GM18508 (cell line): ENCODE results near the gene DPYSL5.

Source experiments
- ATAC-seq: cut with Tn5 transposase; IDR thresholded peaks from one replicate; pipeline ENCODE4 v1.9.1; 2021; ENCODE audit warnings: moderate number of reproducible peaks; ENCODE audit not compliant: insufficient read depth, unreplicated experiment

DPYSL5 gene

DNA sequence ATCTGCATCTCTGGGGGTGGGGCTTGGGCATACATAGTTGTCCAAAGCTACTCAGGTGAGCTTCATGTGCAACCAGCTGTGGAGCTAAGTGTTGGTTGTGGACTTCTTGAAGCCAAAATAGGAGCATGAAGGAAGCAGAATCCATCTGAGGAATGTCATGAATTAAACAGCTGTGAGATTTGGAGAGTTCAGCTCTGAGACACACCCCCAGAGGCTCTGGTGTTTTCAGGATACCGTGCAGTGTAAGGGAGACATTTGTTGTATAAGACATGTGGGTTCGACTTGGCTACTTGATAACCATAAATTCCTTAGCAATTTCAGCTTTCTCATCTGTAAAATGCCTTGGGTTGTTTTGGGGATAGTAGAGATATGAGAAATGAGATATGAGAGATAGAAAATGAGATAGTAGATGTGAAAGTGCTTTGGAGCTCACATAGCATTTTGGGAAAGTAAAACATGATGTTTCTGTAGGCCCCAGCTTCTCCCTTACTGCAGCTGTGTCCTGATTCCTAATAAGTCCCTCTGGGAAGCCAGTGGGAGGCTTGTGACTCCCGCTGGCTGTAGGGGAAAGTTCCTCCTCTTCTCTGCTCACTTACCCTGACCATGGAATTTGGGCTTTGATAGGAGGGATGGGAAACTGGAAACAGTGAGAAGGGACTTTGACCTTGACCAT, 50.0 kb downstream of the DPYSL5 start:
- ATAC-seq, result no peak

DNA sequence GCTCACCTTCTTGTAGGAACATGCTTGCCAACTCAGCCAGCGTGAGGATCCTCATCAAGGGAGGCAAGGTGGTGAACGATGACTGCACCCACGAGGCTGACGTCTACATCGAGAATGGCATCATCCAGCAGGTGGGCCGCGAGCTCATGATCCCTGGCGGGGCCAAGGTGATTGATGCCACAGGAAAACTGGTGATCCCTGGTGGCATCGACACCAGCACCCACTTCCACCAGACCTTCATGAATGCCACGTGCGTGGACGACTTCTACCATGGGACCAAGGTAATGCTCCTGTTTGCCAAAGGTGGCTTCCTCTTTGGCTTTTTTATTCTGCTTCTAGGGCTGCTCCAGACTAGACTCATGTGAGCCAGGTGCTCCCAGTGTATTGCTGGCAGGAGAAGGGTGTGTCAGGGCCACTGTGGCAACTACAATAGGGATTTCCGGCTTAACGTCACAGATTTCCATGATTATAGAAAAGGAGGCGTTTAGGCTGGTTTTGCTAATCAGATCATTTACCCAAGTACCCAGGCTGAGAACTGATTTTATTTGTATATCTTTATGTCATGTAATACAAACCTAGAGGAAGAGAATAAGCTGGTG, 50.6 kb downstream of the DPYSL5 start:
- ATAC-seq, result no peak

DNA sequence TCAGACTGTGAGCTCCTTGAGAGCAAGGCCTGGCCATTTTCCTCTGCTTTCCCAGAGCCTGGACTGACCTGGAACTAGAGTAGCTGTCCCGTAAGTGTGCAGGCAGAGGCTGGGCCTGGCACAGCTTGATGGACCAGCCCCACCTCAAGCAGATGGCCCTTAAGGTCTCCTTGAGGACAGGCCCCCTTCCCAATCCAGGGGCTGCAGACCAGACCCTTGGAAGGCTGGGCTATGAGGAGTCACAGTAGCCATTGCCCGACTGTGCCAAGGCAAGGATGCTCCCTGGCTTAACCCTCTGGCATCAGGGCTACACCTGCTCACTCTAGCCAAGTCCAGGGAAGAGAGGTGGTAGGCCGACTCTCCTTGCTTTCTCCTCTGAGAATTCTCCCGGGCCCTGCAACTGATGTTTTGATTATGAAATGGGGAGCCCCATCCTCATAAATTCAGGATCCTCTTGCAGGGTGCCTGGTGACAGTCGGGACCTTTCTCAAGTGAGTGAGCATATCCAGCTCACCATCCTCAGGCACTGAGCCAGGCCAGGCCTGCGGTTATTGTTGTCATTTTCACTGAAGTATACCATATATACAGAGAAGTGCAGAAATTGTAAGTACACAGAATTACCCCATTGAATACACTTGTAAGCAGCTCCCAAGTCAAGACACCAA, 51.7 kb downstream of the DPYSL5 start:
- ATAC-seq, result no peak

DNA sequence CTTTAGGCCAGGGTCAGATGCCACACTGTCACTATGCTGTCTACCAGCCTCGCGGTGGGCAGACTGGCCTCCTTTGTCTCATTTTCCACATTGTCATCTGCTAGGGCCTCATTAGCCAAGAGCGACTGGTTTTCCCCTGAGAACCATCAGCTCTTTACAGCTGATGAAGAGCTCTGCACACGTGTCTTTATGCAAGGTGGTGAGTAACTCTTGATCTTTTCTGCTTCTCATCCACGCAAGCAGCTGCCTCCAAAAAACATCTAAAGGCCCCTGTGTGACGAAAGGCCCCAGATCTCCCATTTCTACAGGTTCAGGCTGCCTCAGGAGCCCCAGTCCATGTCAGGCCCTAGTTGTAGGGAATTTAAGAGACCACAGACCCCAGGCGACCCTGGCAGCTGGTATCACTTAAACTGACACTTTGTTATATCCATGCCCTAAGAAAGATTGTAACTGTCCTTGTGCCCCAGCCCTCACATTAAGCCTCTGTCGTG, 52.9 kb downstream of the DPYSL5 start:
- ATAC-seq, result no peak

DNA sequence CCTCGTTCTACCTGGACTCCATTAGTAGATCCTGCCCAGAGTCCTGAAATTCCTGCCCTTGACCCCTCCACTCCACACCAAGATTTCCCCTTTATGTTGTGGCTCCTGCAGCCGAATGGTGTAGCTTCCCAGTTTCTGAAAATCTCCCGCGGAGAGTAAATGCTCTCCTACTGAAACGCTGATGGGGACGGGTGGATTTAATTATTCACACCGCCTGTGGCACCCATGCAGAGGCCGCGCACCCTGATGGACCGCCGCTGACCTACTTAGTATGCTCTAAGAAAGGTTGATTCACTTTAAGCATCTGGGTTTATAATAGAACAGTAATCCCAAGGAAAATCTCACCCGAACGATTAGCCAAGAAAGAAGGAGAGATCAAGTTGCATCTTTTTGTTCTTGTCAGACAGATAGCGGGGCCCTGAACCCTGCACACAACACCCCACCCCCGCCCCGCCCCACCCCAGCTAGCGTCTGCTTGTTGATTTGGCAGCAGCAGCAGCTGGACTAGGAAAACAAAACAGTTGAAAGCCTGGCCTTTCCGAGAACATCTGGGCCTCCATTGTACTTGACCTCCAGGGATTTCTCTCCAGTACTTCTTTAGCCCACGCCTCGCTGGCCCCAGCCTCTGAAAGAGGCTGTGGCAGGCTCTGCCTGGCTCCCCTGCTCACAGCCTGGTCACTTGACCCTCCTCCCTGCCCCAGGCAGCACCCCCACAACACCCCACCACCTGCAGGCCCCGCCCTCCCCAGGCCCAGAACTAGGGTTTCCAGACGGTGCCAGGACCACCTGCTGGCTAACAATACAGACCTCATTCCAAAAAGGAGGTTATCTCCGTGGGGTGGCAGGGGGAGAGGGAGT, 53.6 kb downstream of the DPYSL5 start:
- no peak for ATAC-seq

DNA sequence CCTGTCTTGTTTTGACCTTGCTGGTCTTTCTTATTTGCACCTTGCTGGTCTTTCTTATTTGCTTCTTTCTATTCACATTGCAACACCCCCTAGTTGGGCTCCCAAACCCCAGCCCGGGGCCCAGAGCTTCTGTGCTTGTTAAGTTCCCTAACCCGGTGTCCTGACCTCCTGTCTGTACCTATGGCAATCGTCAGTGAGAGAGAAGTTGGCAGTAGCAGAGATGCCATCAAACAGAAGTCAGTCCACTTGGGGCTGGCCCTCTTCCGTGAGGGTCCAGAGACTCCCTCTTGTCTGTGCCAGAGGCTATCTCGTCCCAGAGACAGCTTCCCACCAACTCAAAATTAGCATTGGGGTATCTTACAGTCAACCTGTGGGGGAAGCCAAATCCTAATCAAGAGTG, 55.7 kb downstream of the DPYSL5 start:
- ATAC-seq, result no peak

DNA sequence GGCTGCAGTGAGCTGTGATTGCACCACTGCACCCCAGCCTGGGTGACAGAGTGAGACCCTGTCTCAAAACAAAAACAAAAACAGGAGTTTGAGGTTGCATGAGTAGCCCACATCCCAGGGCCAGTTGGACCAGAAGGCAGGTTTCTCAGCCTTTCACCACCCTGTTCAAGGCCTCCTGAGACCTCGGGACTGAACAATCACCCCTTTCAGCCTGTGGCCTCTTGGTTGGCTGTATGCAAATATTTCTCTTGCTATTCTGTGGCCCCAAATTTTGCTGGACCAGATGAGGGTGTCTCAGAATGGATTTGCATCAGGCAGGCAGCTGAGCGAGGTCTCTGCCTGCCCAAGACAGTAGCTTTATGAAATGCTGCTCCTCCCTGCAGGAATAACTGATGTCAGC, 56.9 kb downstream of the DPYSL5 start:
- no peak for ATAC-seq

DNA sequence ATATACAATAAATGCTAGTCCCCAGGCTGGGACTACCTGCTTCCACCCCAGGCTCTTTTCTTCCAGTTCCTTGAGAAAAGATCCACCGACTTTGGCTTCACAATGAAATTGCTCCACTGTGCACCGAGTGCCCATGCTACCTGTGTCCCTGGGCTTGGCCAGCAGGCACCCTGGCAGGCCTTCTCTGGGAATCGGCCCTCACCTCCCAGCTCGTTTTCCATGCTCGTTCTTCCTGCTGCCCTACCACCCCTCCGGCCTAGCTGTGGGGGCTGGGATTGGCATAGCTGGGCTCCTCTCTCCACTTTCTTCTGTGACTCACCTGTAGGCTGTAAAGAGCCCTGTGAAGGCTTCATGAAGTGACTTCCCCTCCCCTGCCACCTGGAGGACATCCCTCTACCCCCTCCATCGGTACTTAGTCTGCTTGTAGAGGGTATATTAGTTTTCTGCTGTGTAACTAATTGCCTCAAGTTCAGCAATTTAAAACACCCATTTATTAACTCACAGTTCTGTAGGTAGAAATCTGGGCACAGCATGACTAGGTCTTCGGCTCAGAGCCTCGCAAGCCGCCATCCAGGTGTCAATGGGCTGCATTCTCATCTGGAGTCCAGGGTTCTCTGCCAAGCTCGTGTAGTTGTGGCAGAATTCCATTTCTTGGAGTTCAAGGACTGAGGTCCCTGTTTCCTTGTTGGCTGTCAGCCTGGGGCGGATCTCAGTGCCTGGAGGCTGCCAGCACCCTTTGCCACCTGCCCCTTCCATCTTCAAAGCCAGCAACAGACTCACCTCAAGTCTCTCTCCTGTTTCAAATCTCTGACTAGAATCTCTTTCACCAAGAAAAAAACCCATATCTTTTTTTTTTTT, 57.6 kb downstream of the DPYSL5 start:
- no peak for ATAC-seq

DNA sequence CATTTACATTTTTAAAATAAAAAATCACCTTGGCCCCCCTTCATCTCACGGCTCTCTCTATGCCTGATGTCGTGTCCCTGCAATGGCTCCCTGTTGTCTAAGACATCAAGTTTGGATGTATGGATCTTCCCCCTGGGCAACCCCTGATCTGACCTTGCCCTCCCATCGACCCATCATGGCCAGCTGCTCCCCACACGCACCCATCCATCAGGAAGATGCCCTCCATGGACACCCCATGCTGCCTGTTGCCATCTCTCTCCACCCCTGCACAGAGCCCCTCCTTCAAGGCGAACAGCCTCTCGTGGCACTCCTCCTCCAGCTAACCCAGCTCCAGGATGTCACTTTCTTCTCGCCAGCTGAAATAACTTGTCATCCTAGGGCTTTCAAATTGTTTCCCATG, 59.5 kb downstream of the DPYSL5 start:
- ATAC-seq, result no peak

DNA sequence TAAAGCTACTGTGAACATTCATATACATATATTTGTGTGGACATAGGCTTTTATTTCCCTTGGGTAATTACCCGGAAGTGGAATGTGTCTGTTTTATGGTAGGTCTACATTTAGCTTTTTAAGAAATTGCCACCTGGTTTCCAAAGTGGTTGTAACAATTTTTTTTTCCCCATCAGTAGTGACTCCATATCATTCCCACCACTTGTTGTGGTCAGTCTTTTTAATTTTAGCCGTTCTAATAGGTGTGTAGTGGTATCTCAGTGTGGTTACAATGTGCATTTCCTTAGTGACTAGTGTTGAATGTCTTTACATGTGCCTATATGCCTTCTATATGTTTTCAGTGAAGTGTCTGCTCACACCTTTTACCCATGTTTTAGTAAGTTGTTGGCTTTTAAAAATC, 62.2 kb downstream of the DPYSL5 start:
- ATAC-seq, result no peak

DNA sequence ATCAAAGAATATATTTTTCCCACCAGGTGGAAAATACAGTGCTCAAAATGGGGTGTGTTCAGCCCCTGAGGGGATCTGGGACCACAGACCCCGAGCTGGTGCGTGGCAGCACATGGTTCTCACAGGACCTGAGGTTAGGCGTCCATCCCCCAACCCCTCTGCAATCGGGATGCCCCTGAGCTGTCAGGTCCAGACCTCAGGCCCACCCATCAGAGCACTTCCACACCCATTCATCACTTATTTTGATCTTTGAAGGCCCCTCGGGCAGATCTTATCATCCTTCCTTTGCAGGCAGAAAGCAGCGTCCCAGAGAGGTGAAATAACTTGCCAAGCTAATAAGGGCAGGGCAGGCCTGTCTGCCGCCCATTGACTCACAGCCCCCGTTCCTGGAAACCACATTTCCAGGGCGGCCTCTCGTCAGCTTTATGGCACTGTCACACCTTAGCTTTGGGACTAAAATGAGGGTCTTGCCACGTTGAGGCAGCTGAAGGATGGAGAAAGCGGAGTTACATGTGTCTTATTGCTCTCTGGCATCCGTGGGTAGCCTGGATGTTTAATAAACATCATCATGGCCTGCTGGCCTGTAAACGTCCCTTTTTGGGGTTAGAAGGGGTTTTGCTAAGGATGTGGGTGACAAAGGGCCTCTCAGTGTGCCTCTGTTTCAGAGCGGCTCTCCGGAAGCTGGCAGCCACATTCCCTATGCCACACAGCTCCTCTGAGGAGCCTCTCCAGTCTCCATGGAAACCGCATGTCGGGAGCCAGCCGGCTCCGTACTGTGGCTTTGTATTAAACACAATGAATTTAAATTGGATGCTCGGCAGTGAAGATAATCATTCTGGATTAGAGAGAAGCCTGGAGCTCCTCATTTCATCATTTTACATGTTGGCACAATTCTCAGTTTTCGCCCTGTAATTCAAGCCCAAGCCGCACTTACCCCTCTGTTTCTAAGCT, 64.3 kb downstream of the DPYSL5 start:
- no peak for ATAC-seq

DNA sequence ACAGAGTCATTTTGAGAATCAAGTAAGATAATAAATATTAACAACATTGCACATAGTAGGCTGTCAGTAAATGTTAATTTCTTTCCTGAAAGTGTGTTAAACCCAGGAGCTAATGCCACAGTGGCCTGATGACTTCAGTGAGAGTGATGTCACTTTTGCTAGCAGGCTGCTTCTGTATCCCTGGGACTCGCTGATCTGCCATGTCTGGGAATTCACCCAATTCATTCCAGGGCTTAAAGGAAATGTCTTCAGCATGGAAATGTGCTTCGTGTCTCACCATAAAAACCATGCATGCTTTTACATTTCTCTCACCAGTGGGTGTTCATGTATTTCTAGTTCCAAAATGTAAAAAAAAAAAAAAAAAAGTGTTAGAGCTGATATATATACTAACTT, 65.7 kb downstream of the DPYSL5 start:
- ATAC-seq, result no peak

DNA sequence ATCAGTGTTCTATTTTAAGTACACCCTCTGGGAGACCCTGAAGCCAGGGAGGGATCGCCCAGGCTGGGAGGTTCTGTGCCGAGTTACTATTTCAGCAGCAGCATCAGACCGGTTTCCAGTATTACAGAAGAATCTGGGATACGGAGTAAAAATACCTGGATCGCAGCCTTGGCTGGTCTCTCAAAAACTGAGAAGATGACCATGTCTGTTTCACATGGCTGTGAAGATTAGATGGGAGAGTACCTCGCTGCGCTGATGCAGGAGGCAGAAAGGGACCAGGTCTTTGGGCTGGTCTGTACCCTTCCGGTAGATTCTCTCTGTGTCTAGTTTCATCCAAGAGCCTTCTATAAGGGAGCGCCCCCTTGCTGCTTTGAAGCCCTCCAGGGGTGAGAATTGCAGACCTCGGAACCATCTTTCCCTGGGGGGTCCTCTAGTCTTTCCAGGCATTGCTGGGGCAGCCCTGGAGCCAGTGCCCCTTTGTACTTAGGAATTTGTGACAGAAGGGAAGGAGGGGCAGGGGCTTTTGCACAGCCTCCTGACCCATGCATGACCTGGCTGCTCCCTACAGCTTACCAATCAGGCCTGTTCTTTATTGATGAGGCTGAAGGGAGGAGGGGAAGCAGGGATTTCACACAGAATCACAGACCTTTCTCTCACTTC, 66.2 kb downstream of the DPYSL5 start:
- no peak for ATAC-seq

DNA sequence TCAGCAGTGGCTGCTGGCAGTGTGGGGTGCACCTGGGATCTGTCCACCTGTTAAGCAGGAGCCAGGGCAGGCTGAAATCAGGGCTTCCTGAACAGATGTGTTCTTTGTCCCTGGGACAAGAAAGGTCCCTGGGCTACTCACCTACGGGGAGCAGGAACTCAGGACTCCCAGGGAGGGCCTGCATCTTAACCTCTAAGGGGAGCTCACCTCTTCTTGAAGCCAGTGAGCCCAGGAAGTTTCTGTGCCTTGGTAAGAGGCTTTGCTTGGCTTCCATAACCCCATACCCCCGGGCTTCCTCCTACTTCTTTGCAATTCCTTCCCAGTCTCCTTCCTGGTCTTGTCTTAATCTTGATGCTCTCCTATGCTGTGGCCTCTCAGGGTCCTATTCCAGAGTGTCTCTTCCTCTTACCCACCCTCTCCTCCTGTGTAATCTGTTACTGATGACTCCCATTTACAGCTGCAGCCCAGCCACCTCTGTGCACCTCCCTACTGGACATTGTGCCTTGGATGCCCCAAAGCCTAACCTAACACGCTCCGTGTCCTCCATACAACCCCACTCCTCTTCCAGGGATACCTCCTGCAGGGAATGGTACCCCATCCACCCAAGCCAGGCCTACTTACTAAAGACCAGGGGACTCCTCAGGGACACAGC, 66.9 kb downstream of the DPYSL5 start:
- no peak for ATAC-seq

DNA sequence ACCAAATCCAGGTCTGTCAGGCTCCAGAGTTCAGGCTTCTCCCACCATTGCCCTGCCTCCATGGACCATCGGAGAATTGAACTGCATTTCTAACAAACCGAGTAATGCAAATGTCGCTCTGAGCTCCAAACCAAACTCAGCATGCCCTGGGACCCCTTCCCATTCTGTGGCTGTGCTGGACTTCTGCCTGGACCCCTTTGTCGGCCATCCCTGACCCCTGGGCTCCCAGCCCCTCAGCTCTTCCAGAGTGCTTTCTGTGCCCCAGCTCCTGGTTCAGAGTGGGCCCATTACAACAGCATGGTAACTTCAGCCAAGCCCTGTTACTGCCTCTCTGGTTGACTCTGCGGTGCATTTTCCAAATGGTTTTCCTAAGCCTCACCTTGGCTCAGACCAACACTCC, 67.4 kb downstream of the DPYSL5 start:
- no peak for ATAC-seq

DNA sequence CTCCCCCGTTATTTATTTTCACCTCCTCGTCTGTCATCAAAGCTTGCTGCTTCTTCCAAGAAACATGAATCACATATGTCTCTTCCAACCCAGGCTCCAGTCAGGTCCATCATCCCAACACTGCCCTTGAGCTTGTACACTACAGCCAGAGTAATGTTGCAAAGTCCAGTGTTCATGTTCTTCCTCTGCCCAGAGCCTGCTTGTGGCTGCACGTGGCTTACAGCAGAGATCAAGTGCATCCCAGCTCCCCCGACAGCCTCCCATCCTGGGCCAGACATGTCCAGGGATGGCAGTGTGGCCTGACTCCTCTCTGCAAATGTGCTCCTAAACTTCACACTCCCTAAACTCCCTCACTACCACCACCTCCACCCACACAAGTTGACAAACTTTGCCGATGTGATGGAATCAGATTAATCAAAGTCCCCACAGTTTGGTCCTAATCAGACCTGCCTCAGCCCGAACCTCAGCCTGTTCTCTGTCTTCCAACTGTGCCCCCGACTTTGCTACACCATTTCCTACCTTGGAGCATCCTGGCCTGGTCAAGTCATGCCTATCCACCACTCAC, 68.3 kb downstream of the DPYSL5 start:
- no peak for ATAC-seq

DNA sequence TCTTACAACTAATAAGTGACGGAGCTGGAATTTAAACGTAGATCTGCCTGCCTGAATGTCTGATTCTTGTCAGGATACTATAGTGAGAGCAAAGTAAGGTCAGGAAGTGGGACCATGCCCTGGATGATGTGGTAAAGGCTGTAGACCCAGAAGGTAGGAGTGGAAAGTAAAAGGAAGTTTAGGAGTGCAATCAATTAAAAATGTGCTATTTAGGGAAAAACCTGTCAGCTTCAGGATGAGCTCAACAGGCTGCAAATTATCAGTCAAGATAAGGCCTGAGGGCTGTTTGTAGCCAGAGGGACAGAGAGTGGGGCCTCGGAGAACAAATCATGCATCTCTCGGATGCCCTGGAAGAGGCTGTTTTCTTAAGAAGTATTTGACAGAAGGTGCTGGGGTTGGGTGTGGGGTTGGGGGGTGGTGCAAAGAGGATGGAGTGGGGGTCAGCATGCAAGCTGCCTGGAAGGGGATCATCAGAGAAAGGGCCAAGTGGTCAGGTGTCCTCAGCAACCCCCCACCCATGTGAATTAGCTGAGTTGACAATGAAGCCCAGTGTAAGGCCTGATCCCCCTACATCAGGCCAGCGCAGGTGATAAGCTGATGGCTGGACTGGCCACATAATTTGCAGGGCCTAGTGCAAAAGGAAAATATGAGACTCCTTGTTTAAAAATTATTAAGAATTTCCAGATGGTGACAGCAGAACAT, 69.4 kb downstream of the DPYSL5 start:
- ATAC-seq, result no peak
